Amygdala (tissue), 56 donors: ENCODE data around the gene KRTAP3-2.

Experiments
- DNase-seq, 56 donors: peaks; one replicate each; lab custom pipeline; 2025; lab: John Stamatoyannopoulos, UW

Gene KRTAP3-2

DNA sequence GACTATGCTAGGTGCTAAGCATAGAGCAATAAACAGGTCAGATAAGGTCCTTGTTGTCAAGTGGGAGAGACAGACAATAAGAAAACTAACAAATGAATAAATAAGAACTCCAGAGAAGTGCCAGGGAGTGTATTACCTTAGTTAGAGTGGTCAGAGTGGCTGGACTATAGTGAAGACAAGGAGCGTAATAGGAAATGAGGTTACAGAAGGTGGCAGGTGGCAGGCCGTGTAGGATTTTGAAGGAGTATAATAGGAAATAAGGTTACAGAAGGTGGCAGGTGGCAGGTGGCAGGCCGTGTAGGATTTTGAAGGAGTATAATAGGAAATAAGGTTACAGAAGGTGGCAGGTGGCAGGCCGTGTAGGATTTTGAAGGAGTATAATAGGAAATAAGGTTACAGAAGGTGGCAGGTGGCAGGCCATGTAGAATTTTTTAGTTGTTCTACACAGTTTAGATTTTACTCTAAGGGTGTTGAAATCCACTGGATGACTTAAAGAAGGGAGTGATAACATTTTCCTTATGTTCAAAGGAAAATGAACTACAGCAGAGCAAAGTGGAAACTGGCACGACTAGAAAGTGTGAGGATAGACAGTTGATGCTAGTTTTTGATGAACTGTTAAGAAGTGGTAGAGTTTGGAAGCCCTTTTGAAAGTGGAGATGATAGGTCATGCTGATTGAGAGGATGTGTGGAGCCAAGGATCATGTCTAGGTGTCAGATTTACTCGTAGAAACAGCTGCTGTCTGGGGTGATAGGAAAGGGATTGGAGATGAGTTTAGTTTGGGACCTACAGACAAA is 12.8 kb upstream of the KRTAP3-2 start:
- DNase-seq = no peak

DNA sequence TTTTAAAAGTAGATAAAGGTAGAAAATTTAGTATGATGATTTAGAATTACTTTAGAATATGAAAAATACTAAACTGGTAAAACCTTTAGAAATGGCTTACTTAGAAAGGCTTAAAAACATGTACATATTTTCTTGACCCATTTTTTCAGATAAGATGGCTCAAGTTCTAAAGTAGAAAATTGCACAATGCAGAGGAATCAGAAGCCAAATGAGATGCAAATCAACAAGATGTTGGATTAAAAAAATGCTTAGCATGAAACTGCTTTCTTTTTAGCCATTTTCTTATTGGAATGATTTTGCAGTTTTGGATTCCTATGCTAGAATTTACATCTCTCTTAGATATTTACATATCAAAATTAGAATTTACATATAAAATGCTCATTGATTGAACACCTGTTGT is 10.7 kb upstream of the KRTAP3-2 start:
- no peak for DNase-seq

DNA sequence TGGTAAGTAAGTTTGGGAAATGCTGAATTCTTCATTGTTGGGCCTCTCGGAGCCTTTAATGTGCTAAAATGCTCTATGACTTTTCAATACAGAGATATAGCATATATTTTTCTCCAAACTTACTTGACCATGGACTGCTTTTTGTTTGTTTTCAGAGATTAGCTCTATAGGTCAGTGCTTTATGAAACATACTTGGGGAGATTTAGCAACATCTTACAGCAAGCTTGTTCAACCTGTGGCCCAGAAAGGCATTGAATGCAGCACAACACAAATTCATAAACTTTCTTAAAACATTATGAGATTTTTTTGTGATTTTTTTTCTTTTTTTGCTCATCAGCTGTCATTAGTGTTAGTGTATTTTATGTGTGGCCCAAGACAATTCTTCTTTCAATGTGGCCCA is 10.2 kb upstream of the KRTAP3-2 start:
- DNase-seq = no peak

DNA sequence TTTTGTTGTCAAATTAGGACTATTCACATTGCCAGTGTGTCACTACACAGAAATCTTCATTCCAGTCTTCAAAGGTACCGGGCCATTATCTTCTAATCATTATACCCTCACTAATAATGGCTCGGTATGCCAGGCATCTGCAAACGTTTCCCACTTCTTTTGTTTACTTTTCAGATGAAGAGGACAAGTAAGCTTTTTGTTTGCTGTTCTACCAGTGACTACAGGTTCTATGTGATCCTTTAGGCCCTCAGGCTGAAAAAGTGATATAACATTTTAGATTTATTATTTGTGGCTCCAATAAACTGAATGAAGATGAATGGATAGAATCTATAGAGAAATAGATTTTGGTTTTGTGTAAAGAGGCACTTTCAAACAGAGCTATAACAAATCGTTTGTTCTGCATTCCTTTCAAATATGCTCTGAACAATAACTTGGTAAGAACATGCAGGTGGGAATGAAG is 9.6 kb upstream of the KRTAP3-2 start:
- no peak for DNase-seq

DNA sequence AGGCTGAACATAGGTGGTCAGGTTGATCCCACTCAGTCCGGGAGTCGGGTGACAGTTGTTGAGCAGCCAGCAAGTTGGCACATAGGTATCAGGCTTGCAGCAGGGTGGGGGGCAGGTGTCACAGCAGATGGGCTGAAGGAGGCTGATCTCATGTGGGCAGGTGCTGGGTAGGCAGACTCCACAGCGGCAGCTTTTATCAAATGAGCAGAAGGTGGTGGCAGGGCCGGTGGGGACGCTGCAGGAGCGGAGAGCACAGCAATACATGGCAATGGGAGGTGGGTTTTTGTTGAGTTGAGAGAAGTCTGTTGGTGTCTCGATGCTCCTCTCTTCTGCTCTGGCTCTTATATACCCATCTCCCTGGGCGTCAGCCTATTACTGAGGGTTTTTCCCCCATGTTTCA is 9.1 kb upstream of the KRTAP3-2 start, which contains the start of gene KRTAP3-1:
TSS of gene KRTAP3-1 (minus strand) at position 318 of the 400 bp plus-strand sequence. CDS start at position 264, 54 bp downstream.
- DNase-seq = no peak

DNA sequence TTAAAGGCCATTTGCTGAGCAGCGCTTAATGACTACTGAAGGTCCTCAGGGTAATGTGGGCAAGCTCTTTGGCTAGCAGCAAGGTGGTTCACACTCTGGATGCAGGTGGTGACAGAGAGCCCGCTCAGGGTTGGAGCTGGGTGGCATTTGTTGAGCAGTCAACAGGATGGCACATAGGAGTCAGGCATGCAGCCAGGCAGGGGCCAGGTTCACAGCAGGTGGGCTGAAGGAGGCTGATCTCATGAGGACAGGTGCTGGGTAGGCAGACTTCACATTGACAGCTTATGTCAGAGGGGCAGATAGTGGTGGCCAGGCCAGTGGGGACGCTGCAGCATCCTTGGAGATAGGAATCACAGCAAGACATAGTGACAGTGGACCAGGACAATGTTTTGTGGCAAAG is 4.7 kb upstream of the KRTAP3-2 start:
- no peak for DNase-seq

DNA sequence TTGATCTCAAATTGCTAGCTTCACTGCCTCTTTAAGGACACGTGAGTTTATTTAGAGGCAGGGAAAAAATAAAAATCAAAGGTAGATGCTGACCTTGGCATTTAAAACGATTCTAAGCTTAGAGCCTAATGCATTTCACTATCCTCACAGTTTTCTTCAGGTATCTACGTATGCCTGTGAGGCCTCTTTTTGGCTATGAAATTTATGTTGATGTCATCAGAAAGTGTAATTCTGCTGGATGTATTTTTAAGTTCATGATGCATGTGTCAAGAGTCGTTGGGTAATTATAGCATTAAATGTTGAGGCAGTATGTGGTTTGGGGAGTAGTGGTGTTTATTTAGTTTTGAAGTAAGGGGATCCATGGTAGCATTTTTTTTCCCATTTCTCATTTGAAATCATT is 4.2 kb upstream of the KRTAP3-2 start:
- DNase-seq = no peak

DNA sequence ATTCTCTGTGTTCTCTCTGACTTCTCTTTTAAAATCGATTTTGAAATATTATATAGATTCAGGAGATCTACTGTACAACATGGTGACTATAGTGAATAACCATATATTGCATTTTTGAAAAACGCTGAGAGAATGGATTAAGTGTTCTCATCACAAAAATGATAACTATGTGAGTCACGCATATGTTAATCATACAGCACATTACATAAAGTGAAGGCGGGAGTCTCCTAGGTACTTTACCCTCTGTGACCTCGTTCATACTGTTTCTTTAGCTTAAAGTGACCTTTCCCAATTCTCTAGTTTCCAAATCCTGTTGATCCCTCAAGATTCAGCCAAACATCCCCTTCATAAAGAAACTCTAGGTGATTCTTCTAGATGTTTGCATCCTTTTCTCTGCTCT is 3.1 kb upstream of the KRTAP3-2 start:
- DNase-seq = no peak

DNA sequence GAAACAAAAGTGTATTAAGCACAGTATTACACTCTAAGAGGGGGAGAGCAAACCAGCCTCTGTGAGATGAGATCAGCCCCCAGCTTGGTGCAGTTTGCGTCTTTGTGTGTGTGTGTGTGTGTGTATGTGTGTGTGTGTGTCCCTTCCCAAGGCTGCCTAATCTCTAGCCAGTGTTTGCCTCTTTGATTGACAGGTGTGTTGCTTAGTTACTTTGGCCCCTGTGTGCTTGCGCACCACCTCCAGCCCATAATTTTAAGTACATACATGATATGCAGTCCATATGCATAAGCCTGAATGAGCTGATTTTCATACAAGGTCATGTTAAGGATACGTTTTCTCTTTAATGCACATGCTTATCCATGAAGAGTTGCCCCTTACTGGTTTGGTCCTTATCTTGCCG is 2.1 kb upstream of the KRTAP3-2 start:
- no peak for DNase-seq

DNA sequence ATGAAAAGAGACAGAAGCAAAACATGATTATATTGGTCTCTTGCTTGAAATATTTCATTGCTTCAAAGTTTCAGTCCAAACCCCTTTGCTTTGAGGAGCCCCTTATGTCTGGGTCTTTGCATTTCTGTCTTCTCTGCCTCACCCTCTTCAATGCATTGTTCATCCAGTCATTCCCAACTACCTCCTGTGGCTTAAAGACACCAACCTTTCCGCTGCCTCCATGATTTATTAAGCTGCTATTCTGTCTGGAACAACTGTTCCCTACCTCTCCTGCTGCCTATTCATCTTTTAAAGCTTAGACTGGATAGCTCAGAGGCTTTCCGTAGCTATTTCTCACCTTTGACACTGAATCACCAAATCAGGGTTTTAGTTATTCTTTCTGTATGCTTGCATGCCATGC is 2.3 kb downstream of the KRTAP3-2 start:
- no peak for DNase-seq

DNA sequence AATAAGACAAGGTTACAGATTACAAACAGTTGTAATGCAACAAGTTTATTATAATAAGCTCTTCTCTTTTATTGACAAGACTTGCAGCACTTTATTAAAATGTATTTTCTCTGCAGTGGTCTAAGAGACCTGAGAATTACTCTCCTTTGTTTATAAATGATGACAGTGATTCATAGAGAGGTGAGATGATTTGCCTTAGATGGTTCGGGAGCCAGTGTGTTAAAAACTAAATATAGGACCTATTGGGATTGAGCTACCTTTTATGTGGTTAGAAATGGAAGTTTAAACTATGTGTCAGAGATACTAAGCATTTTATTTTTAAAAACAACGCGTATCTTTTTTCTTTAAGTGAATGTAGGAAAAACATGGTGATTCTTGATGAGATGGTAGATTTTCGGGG is 2.9 kb downstream of the KRTAP3-2 start:
- DNase-seq = no peak

DNA sequence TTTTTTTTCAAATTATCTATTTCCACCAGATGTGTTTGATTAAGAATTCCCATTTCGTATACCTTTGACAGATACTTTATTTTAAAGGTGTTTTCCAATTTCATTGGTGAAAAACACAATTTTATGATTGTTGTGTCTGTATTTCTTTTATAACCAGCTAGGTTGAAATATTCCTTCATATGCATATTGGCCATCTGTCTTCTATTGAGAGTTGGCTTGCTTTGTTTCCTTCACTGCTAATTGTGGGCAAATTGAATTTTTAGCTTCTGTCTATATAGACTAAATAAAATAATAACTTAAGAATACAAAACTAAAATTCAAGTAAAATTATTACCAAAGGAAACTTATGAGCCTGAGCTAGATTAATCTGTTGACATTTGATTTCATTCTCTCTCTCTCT is 4.6 kb downstream of the KRTAP3-2 start:
- DNase-seq = no peak

DNA sequence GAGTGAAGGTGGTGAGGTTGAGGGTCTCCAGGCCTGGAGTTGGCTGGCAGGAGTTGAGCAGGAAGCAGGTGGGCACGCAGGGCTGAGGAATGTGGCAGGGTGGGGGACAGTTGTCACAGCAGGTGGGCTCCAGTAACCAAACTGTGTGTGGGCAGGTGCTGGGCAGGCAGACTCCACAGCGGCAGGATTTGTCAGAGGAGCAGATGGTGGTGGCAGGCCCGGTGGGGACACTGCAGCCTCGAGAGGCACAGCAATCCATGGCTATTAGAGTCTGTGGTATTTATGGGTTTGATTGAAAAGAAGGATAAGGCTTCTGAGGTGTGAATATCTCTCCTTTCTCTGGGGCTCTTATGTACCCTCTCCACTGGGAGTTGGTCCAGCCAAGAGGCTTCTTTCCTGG is 5.9 kb downstream of the KRTAP3-2 start, which contains the start of gene KRTAP3-3:
TSS of gene KRTAP3-3 (minus strand) at position 326 of the 400 bp plus-strand sequence. CDS start at position 259, 67 bp downstream.
- peak in 1 of 56 donors; percentile 0 for DNase-seq

DNA sequence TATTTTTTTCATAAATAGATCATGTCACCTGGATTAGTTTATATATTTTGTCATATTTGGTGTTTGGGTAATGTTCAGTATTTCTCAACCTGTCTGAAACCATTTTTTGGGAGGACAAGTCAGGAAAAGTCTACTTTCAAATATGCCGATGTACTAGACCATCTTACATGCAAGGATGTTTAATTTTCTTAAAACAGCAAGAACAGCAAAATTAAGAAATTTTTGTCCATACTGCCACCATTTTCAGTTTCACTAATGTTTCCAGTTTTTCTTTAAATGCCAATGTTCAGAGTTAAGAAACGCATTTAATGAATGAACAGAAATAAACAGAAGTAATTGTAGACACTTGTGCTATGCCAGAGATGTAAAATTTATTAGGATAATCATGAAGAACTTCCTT is 6.6 kb downstream of the KRTAP3-2 start:
- no peak for DNase-seq

DNA sequence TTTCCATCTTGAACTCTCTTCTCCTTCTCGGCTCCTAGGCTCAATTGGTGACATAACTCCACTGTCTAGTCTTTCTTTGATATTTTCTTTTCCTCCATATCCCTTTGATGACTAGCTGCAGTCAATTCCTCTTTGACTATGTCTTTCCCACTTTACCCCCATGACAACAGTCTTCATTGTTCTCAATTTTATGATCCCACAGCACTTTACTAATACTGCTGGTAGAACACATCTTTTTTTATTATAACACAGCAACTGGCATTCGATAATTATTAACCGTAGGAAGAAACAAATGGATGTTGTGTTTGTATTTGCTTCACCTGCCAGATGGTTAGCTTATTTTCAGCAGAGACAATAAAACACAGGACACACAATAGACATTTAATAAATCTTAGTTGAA is 7.0 kb downstream of the KRTAP3-2 start:
- no peak for DNase-seq

DNA sequence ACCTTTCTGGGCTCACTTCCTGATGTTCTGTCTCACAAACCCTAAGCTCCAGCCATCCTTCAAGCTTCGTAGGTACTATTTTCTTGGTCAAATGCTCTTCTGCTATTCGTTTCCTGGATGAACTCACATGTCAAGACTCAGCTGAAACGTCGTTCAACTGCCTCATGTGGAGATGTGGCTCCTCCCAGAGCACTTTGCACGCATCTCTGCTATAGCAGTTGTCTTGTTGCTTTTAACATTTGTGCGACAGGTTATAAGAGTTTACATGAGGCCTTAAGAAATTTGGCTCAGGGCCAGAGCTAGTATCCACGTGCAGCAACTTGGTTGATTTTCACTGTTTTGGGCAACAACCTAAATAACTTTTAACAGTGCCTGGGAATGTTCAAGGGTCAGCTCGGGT is 12.8 kb downstream of the KRTAP3-2 start:
- no peak for DNase-seq

DNA sequence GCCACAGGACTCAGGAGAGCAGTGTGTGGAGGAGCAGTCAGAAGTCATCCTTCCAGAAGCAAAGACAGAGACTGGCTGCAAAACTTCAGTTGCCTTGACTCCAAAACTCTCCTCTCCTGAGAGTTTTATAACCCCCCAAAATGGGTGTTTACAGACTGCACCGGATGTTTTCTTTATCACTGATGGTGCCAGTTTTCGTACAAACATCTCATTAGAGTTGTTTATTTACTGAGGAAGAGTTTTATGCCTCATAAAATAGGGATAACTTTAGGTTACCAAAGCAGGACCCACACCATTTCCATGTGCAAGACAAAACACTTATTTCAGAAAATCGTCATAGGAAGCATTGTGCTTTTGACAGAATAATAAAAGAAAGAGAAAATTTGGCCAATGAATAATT is 15.5 kb downstream of the KRTAP3-2 start, which contains the start of gene KRT40:
TSS of gene KRT40 (minus strand) at position 101 of the 400 bp plus-strand sequence. CDS start at position 48, 53 bp downstream.
- no peak for DNase-seq

DNA sequence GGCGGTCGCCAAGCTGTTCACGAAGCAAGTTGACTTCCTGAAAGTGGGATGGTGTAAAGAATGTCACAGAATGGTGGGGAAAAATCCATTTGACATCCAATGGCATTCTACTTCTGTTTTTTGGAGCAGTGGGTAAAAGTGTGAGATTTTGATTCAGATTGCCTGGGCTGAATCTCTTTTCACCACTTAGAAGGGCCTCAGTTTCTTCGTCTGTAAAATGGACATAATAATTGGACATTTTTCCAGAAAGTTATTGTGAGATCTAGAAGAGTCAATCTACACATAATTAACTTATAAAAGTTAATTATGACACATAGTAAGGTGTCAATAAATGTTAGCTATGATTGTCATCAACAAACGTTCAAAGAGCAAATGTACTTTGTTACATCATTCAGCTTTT is 18.6 kb downstream of the KRTAP3-2 start:
- DNase-seq = no peak

DNA sequence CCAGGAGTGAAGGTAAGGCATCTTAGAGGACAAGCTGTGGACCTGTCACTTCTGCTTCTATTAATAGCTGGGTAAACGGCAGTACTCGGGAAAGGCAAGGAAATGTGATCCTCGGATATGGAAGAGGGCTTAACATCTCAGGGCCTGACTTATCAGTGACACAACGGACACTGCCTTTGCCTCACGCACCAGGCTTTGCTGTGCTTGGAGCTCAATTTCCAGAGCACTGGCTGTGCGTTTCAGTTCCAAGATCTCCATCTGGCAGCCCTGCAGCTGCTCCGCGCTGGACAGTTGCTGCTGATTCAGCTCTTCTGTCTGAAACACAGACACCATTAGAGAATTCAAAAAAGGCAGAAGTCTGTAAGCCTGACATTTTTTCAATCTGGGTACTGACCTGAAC is 19.1 kb downstream of the KRTAP3-2 start:
- peak in 23 of 56 donors; percentile 1 to 46 (median 12) for DNase-seq

DNA sequence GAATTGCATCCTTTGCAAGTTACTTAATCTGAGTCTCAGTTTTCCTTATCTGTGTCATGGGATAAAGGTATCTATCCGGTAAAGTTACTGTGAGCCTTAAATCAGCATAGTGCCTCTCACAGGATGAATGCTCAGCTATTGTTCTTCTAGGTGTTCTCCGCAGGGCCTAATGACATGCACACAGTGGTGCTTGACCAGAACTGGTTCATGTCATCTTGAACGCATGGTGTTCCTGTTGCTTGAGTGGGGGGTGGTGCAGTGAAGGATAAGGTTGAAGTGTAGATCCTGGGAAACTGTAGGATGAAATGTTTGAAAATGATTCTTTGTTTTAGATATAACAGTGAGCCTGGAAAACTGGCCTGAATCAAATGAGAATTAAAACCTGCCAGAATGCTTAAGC is 19.6 kb downstream of the KRTAP3-2 start:
- DNase-seq = no peak

DNA sequence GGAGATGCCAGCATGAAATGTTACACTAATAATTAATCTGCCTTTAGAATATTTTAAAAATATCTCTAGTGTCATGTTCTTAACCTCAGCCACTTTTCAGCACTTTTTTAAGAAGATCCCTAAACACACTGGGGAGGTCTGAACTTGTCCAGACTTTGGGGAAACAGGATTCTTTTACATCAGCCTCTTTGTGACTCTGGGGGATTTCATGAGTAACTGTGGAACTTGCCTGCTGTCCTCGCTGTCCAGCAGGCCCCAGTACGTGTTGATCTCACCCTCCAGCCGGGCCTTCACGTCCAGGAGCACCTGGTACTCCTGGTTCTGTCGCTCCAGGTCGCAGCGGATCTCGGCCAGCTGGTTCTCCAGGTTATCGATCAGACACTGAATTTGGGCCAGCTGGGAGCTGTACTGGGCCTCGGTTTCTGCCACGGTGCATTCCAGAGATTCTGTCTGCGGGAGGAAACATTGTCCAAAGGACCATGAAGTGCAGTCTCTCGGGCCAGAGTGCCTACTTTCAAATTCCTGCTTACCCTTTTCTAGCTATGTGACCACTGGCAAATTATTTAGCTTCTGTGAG is 21.0 kb downstream of the KRTAP3-2 start:
- no peak for DNase-seq

DNA sequence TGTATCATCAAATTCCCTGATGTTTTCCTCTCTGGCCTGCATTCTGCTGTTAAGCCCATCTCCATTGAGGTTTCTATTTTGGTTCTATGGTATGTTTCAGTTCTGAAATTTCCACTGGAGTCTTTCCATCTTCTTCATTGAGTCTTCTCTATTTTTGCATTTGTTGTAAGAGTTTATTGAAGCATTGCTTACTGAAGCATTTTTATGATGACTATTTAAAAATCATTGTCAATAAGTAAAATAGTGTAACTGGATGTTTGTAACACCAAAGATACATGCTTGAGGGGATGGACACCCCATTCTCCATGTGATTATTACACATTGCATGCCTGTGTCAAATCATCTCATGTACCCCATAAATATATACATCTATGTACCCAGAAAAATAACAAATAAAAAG is 24.2 kb downstream of the KRTAP3-2 start:
- DNase-seq = no peak
